Mammary epithelial cell (primary cell): ENCODE data around the gene NAPA.

ENCODE experiments used
- EZH2 ChIP-seq: IDR thresholded peaks from 2 replicates; pipeline ENCODE4 v1.6.1; 2012; ENCODE audit warnings: low read length, inconsistent platforms, borderline replicate concordance
- TF ChIP-seq, protein P1 (sequence below), 2 donors: IDR thresholded peaks in 1 of 2; conservative IDR thresholded peaks in 1 of 2; 2 replicates each; pipeline ENCODE4 v1.5.1; 2011 to 2012; ENCODE audit warnings: inconsistent platforms in 2 of 2, low read length in 2 of 2, mild to moderate bottlenecking in 2 of 2, control low read depth in 1 of 2, low read depth in 1 of 2; ENCODE audit not compliant: insufficient read depth in 1 of 2; ENCODE audit errors: extremely low read depth in 1 of 2

DNA sequence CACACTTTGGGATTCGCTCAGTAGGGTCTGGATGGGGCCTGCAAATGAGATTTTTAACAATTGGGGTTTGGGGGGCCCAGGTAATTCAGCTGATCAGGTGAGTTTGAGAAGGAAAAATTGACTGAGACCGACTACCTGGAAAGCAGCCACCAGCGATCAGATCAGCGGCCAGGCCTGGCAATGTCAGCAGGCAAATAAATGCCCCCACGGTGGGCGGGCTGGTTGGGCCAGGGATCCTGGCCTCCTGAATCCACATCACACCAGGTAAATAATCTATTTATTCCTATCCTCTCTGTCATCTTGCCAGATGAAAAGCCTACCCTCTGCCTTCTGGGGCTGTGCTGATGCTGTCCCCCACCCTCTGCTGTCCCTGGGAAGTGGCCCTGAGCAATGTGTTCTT, 9.4 kb downstream of the NAPA start:
- TF ChIP-seq, protein P1, sequence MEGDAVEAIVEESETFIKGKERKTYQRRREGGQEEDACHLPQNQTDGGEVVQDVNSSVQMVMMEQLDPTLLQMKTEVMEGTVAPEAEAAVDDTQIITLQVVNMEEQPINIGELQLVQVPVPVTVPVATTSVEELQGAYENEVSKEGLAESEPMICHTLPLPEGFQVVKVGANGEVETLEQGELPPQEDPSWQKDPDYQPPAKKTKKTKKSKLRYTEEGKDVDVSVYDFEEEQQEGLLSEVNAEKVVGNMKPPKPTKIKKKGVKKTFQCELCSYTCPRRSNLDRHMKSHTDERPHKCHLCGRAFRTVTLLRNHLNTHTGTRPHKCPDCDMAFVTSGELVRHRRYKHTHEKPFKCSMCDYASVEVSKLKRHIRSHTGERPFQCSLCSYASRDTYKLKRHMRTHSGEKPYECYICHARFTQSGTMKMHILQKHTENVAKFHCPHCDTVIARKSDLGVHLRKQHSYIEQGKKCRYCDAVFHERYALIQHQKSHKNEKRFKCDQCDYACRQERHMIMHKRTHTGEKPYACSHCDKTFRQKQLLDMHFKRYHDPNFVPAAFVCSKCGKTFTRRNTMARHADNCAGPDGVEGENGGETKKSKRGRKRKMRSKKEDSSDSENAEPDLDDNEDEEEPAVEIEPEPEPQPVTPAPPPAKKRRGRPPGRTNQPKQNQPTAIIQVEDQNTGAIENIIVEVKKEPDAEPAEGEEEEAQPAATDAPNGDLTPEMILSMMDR (conservative IDR thresholded peaks at IDR 0.05 in 1 of 2, IDR thresholded peaks at IDR 0.05 in 1 of 2; ENCODE audit: extremely low read depth in 1 of 2, insufficient read depth in 1 of 2, low read depth in 1 of 2, low read length in 2 of 2): no peak
- no peak for TF ChIP-seq EZH2
